Measurements from ENCODE around the gene ZNF750.

GRCh38 chr17:82881900-82882714, 42.3 kb upstream of the ZNF750 start:
- TF ChIP-seq, protein P1, sequence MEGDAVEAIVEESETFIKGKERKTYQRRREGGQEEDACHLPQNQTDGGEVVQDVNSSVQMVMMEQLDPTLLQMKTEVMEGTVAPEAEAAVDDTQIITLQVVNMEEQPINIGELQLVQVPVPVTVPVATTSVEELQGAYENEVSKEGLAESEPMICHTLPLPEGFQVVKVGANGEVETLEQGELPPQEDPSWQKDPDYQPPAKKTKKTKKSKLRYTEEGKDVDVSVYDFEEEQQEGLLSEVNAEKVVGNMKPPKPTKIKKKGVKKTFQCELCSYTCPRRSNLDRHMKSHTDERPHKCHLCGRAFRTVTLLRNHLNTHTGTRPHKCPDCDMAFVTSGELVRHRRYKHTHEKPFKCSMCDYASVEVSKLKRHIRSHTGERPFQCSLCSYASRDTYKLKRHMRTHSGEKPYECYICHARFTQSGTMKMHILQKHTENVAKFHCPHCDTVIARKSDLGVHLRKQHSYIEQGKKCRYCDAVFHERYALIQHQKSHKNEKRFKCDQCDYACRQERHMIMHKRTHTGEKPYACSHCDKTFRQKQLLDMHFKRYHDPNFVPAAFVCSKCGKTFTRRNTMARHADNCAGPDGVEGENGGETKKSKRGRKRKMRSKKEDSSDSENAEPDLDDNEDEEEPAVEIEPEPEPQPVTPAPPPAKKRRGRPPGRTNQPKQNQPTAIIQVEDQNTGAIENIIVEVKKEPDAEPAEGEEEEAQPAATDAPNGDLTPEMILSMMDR (IDR thresholded peaks at IDR 0.05; ENCODE audit: low read depth, low read length, poor library complexity, severe bottlenecking) = no peak
- TF ChIP-seq EZH2phosphoT487 (IDR thresholded peaks at IDR 0.05; ENCODE audit: borderline replicate concordance, low read length) = no peak

All from DOHH2 (cell line).